DOHH2 (cell line): ENCODE data around the gene CNIH2.

Experiments used
- H3F3A ChIP-seq: fragments of 200-600 bp; sonication (generic), shearing (Covaris generic); 2 replicates; pipeline ENCODE4 v1.6.0; 2016; ENCODE audit warnings: antibody characterized with exemption, mild to moderate bottlenecking; ENCODE audit not compliant: control insufficient read depth, insufficient read depth
- H3K27ac ChIP-seq: fragments of 200-600 bp; sonication (generic); 2 replicates; pipeline ENCODE4 v1.5.1; 2014; ENCODE audit warnings: low read depth, mild to moderate bottlenecking, low read length, moderate library complexity
- H3K27me3 ChIP-seq: fragments of 200-600 bp; sonication (generic); 2 replicates; pipeline ENCODE4 v1.6.1; 2014; ENCODE audit warnings: mild to moderate bottlenecking, low read length, mixed read lengths; ENCODE audit not compliant: control insufficient read depth
- H3K36me3 ChIP-seq: fragments of 200-600 bp; sonication (generic); 2 replicates; pipeline ENCODE4 v1.6.1; 2014; ENCODE audit warnings: mild to moderate bottlenecking, low read length, moderate library complexity, mixed read lengths; ENCODE audit not compliant: control insufficient read depth
- H3K4me1 ChIP-seq: fragments of 200-600 bp; sonication (generic); 2 replicates; pipeline ENCODE4 v1.6.1; 2014; ENCODE audit warnings: mild to moderate bottlenecking, low read length, mixed read lengths; ENCODE audit not compliant: control insufficient read depth
- H3K4me2 ChIP-seq: fragments of 200-600 bp; sonication (generic); 2 replicates; pipeline ENCODE4 v1.6.0; 2014; ENCODE audit warnings: mild to moderate bottlenecking, low read length, moderate library complexity
- H3K4me3 ChIP-seq: fragments of 200-600 bp; sonication (generic); 2 replicates; pipeline ENCODE4 v1.5.1; 2014; ENCODE audit warnings: mild to moderate bottlenecking, low read length, mixed read lengths
- H3K79me2 ChIP-seq: fragments of 200-600 bp; sonication (generic); 2 replicates; pipeline ENCODE4 v1.6.1; 2014; ENCODE audit warnings: mild to moderate bottlenecking, low read length, mixed read lengths; ENCODE audit not compliant: control insufficient read depth
- H3K9me2 ChIP-seq: fragments of 200-600 bp; sonication (generic); replicated peaks from 2 replicates; pipeline ENCODE4 v1.6.1; 2014; ENCODE audit warnings: mild to moderate bottlenecking, low read length, mixed read lengths; ENCODE audit not compliant: control insufficient read depth
- H3K9me3 ChIP-seq: fragments of 200-600 bp; sonication (generic); 2 replicates; pipeline ENCODE4 v1.6.1; 2014; ENCODE audit warnings: antibody characterized with exemption, low read length, mixed read lengths; ENCODE audit not compliant: control insufficient read depth, insufficient read depth
- H4K20me1 ChIP-seq: fragments of 200-600 bp; sonication (generic); 2 replicates; pipeline ENCODE4 v1.6.0; 2014; ENCODE audit warnings: low read depth, mild to moderate bottlenecking, antibody characterized with exemption, low read length, moderate library complexity; ENCODE audit not compliant: control insufficient read depth, insufficient read depth
- CTCF ChIP-seq: fragments of 200-600 bp; sonication (generic); IDR thresholded peaks from one replicate; pipeline ENCODE4 v1.5.1; 2014; ENCODE audit warnings: antibody characterized with exemption, mild to moderate bottlenecking, low read depth, low read length; ENCODE audit not compliant: poor library complexity, severe bottlenecking
- EZH2phosphoT487 ChIP-seq: fragments of 200-600 bp; sonication (generic); IDR thresholded peaks from 2 replicates; pipeline ENCODE4 v1.6.1; 2017; ENCODE audit warnings: borderline replicate concordance, mild to moderate bottlenecking, antibody characterized with exemption, low read length, moderate library complexity, mixed read lengths

CNIH2 gene

GRCh38 chr11:66271816-66272215 lies 6.2 kb upstream of the CNIH2 start:
- H3K36me3 ChIP-seq: peaks cover 60% of the 10 kb centered on the region

GRCh38 chr11:66272596-66272995 lies 5.4 kb upstream of the CNIH2 start:
- TF ChIP-seq EZH2phosphoT487 (no peak), CTCF (no peak)
- Histone ChIP-seq H3K36me3 (peaks cover 57% of the 10 kb centered on the region), H3K4me2 (no peak overlapping the region), H3K27ac (no peak overlapping the region), H4K20me1 (peaks cover 5% of the 10 kb centered on the region), H3K4me1 (peaks cover 18% of the 10 kb centered on the region), H3K9me2 (no peaks in the 10 kb centered on the region), H3K79me2 (peaks cover 26% of the 10 kb centered on the region), H3K27me3 (no peaks in the 10 kb centered on the region), H3K9me3 (no peaks in the 10 kb centered on the region), H3K4me3 (no peak overlapping the region), H3F3A (peaks cover 3% of the 10 kb centered on the region)

More at GRCh38 chr11:66271816-66272215, 6.2 kb upstream of the CNIH2 start:
- H3K27me3 ChIP-seq: no peaks in the 10 kb centered on the region
- H3K4me2 ChIP-seq: no peak overlapping the region
- H3K4me1 ChIP-seq: peaks cover 20% of the 10 kb centered on the region
- H3K9me2 ChIP-seq: no peaks in the 10 kb centered on the region
- TF ChIP-seq CTCF (no peak), EZH2phosphoT487 (no peak)
- H3K27ac ChIP-seq: no peak overlapping the region
- no peak overlapping the region for H3K4me3 ChIP-seq
- H3K9me3 ChIP-seq: no peaks in the 10 kb centered on the region
- H4K20me1 ChIP-seq: peaks cover 5% of the 10 kb centered on the region
- peaks cover 26% of the 10 kb centered on the region for H3K79me2 ChIP-seq
- H3F3A ChIP-seq: peaks cover 5% of the 10 kb centered on the region

- Histone ChIP-seq H3K27me3 (no peaks in the 10 kb centered on the region), H3K79me2 (peaks cover 20% of the 10 kb centered on the region), H3K36me3 (peaks cover 53% of the 10 kb centered on the region), H3K4me3 (no peak overlapping the region), H3K4me2 (no peak overlapping the region), H3F3A (no peaks in the 10 kb centered on the region), H4K20me1 (peaks cover 5% of the 10 kb centered on the region), H3K4me1 (peaks cover 22% of the 10 kb centered on the region), H3K9me2 (no peaks in the 10 kb centered on the region), H3K9me3 (no peaks in the 10 kb centered on the region), H3K27ac (no peak overlapping the region)
- TF ChIP-seq EZH2phosphoT487 (no peak), CTCF (no peak)
These were observed 3.8 kb upstream of the CNIH2 start for GRCh38 chr11:66274219-66274618.

GRCh38 chr11:66275396-66275795 lies 2.6 kb upstream of the CNIH2 start:
- H3K36me3 ChIP-seq: peaks cover 47% of the 10 kb centered on the region
- no peak overlapping the region for H3K27ac ChIP-seq
- H3K9me2 ChIP-seq: no peaks in the 10 kb centered on the region
- peaks cover 13% of the 10 kb centered on the region for H3K4me1 ChIP-seq
- H3K4me2 ChIP-seq: no peak overlapping the region
- peaks cover 5% of the 10 kb centered on the region for H4K20me1 ChIP-seq
- TF ChIP-seq EZH2phosphoT487 (no peak), CTCF (no peak)
- no peaks in the 10 kb centered on the region for H3K9me3 ChIP-seq
- peaks cover 9% of the 10 kb centered on the region for H3K79me2 ChIP-seq
- H3F3A ChIP-seq: no peaks in the 10 kb centered on the region
- no peaks in the 10 kb centered on the region for H3K27me3 ChIP-seq
- no peak overlapping the region for H3K4me3 ChIP-seq
